Measurements from ENCODE around the gene CALY.

- TF ChIP-seq CTCF (IDR thresholded peaks at IDR 0.05), result no peak
- TF ChIP-seq NRF1 (IDR thresholded peaks at IDR 0.05; ENCODE audit: low read depth, low read length), result no peak
Measured at GRCh38 chr10:133306941-133307379, 29.7 kb downstream of the CALY start.

Measured in SK-N-SH (cell line).